GM18526 (cell line): ENCODE results near the gene PRKAG2.

Source experiments
- POLR2A ChIP-seq: IDR thresholded peaks from 3 replicates; pipeline ENCODE4 v1.6.1; 2011; ENCODE audit not compliant: insufficient read length; ENCODE audit errors: extremely low read depth

Gene PRKAG2

DNA sequence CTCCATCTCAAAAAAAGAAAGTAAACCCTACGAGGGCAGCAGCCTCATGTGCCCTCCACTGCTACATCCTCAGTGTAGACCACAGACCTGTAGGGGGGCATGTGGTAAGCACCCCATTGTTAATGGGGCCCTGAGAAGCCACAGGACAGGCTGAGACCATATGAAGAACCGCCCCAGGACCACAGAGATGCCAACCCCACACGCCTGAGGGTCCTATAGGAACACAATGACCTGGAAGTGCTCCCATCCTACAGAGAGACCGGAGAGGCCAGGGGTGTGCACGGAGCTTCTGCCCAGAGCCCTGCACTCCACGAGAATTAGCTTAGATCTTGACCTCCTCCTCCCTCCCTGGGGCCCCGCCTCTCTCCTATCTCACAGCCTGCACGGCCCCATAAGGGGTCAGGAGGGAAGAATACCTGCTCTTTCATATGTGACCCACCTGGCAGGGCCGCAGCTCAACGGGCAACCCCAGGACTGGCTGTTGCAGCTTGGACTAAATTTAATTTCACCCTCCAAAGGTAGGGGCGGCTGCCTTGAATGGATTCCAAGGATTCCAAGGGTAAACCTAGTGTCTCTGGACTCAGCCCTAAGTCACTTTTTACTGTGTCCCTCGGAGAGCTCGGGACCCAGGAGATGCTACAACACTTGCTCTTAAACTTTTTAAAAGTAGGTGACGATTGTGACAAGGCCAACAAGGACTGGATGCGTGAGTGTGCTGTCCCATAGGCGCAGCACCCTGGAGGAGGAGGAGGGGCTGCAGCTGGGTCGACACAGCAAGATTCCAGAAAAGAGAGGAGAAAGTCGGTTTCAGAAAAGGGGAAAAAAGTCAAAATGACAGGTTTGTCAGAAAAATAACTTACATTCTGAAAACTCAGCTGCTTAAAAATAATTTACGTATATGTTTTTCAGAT lies 24.2 kb downstream of the PRKAG2 start:
- TF ChIP-seq POLR2A = no peak

DNA sequence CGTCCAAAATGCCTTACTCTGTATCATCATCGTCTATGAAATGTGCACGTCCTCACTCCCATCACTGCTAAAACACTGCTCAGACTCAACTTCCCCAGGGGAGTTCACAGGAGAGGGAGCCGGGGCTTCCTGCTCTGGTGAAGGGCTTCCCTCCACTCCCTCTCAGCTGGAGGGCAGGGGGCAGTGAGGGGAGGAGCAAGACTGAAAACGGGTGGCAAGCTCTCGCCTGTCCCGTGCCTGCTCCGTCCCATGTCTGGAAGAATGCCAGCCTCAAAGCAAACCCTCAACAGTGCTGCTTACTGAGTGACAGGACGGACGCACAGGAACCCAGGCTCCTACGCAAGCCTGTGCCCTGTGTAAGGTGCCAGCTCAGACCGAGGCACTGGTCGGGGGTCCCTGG lies 25.1 kb downstream of the PRKAG2 start:
- no peak for TF ChIP-seq POLR2A

DNA sequence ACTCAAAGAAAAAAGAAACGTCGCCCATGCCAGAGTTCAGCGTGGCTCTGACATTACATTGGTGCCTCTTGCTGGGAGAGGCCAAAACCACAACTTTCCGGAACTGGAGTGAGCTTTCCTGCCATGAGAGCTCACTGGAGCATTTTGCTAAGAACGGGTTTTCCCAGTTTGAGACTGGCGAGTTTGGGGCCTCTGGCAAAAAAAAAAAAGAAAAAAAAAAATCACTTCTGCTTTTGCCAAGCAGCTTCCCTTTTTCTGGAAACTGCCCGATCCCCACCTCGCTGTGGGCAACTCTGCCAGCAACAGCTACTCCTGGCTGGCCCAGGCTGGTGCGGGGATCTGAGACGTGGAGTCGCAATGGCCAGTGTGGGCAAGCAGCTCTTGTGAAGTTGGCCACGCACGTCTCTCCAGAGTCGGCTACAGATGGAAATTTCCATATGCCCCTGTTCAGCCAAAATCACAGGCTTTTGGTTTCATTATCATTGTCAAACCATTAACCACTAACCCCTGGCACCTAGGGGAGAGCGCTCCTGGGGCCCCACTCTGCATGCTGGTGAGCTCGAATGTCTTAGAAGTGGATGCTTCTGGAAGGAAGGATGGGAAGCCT lies 25.7 kb downstream of the PRKAG2 start:
- TF ChIP-seq POLR2A = no peak

DNA sequence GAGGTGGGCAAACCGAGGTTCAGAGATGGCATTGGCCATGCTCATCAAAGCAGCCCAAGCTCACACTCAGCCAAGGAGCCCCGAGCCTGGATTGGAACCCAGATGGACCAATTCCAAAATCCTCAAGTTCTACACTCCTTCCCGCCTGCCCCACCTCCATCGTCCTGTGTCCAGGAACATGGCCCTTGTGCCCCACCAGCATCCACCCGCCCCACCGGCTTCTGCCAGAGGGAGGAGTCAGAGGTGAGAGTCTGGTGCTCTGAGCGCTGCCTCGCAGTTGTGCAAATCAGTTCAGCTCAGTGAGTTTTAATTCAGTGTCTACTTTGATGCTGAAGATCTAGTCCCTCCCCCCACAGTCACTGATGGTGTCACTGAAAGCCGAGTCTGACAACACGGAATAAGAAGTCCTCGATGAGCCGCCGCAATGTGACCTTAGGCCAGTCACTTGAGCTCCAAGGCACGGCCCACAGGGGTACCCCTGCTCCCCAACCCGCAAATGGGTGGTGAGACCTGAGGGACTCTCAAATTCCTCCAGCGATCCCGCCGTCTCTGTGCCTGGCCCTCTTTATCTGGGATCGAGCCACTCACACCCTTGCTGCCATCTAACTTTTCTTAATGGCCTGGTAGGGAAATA lies 26.3 kb downstream of the PRKAG2 start:
- no peak for TF ChIP-seq POLR2A

DNA sequence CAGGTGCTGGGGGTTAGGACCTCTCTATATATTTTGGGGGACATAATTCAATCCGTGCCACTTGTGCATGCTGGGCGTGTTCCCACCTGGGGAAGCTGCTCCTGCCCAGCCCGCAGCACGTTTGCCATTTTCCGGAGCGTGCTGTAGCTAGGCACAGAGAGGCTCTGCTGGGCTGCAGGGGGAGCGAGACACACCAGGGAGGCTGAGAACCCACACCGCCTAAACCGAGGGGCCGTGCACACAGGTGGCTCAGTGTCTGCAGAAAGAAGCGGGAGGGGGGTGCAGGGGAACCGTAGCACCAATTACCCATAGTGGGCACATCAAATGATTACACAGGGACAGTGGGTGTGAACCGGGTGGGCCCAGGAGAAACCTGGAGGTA lies 27.0 kb downstream of the PRKAG2 start:
- no peak for TF ChIP-seq POLR2A

DNA sequence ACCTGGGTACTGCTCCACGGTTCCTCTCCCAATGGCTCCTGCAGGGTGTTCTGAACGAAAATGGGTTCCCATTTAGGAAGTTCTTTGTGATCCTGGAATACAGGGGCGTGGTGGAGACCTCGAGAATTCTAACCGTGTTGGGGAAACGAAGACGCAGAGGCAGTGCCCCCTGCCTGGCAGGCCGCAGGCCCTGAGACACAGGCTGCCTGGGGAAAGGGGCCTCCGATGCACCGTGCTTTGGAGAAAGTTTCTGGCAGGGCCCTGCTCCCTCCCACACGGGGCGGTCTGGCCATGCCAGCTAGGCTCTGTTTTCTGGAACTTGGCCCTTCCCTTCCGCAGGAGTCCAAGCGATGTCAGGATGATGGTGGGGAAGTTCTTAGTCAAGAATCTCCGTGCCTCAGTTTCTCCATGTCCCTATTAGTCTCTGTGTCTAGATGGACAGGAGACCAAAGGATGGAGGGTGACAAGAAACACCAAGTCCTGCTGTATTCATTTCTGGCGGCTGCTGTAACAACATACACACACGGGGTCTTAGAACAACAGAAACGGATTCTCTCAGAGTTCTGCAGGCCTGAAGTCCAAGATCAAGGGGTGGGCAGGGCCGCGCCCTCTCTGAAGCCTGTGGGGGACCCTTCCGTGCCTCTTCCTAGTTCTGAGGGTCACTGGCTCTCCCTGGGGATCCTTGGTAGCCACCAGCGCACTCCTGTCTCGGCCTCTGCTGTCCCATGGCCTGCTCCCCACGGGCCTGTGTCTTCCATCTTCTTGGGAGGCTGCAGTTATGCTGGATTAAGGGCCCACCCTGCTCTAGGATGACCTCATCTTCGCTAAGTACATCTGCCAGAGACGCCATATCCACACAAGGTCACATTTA lies 27.7 kb downstream of the PRKAG2 start:
- TF ChIP-seq POLR2A = no peak

DNA sequence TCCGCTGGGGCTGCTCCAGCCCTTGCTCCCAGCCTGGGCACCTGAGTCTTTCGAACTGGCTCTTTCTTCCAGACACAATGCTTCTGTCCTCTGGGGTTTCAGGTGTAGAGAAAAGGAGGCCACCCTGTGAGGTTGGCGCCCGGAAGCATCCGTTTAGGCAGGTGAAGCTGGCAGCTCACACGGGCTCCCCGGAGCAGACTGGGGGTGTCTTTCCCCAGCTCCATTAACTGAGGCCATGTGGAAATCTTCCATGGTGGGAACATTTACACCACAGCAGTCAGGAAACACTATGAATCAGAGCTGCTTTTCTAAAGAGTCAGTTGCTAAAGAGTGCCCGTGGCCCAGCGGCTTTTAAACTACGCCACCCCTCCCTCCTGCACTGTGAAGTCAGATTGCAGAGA lies 29.2 kb downstream of the PRKAG2 start:
- TF ChIP-seq POLR2A = no peak

DNA sequence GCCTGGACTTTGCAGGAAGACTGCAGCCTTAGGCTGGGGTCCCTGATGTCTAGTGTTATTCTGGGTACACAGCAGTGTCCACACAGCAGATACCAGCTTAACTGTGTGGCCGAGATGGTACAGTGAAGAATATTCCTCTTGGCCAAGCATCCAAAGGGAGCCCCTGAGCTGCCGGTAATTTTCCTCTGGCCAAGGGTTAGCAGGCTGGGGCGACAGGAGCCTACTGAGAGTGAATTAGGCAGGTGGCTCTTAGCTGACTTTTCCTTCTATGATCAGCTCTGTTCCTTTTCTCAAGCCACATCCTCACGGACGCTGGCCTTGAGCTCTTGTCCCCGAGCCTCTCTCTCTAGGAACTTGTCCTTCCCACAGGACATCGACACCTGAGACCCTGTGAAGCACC lies 29.8 kb downstream of the PRKAG2 start:
- TF ChIP-seq POLR2A = no peak

DNA sequence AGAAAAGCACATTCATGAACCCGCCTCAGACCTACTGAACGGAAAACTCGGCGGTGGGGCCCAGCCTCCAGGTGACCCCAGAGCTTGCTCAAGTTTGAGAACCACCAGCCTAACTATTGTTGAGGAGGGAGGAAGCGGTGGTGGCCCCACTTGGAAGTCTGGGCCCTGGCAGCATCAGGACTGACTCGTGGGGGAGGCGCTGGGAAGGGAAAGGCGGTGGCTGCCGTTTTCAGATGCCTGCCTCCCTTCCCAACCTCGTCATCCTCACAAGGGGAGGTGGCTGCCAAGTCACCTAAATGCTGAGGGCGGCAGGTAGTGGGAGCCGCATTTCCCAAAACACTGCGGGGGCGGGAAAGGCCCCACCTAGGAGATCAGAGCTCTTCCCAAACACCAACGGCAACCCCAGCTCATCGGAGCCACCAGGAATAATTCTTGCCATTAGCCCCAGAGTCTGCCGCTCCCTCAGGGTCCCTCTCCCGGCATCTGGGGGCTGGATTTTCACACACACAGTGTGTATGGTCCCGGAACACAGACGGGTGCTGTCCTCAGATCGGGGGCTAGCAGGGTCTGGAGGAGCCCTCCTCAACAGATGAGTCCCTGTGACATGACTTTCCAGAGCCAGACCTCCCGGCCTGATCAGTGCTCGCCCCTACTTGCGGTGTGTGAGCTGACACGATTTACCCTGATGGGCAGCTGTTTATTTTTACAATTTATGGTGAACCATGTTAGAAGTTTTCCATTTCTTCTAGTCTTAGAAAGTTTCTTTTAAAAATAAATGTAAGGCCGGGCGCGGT lies 31.3 kb downstream of the PRKAG2 start:
- TF ChIP-seq POLR2A = no peak

DNA sequence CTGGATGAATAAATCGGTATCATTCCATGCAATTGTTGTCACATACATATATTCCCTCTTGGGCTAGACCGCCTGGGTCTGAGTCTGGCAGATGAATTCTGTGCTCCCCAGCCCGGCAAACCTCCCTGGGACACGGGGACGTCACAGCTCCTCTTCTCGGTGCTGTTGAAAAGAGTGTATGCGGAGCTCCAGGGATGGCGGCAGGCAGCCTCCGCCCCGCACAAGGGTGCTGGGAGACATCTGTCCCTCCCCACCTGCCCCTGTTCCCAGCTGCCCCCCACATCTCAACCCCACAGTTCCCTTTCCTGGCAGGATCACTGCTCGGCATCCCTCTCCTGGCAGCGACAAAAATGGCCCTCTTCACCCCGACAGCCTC lies 32.1 kb downstream of the PRKAG2 start:
- TF ChIP-seq POLR2A = no peak

DNA sequence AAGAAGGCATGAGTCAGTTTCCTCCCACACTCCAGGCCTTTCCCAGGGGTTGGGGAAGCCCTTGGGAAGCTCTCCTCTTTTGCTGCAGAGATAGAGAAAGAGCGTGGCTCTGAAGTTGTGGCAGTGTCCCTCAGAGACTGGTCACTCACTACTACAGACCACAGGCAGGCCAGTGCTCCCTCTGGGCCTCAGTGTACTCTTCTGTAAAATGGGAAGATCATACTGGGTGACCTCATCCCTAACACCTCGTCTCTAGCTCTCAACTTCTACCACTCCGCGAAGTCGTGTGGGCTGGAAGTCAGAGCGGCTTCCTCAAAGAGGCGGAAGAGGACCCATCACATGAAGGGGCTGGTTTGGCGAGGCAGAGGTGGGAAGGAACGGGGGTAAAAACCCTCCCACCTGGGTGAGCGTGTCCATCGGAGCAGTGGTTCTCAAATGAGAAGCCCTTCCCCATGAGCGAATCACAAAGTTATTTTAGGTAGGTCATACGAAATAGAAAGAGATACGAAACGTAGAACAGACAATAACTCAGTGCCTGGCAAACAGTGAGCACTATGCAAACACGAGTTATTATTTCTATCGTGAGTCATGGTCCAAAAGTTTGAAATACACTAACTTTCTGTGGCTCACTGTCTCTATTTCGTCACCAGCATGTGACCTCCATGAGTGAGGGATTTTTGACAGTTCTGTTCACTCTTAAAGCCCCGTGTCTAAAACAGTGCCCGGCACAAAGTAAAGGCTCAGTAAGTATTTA lies 32.7 kb downstream of the PRKAG2 start:
- no peak for TF ChIP-seq POLR2A

DNA sequence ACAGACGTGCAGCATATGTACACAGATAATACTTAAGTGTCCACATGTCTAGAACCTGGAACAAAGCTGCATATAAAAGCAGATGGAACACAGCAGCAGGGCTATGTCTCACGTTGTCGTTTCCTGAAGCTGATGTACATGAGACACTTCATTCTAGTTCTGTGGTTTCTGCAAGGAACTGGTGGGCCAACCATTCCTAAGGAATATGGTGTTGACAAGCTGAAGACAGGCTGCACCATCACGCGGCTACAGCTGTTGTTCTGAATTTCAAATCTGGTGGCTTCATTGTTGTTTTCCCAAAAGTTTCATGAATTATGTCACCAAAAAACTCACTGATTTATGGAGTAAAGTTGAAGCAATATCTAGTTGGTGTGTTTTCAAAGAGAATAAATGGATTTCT lies 33.7 kb downstream of the PRKAG2 start:
- no peak for TF ChIP-seq POLR2A

DNA sequence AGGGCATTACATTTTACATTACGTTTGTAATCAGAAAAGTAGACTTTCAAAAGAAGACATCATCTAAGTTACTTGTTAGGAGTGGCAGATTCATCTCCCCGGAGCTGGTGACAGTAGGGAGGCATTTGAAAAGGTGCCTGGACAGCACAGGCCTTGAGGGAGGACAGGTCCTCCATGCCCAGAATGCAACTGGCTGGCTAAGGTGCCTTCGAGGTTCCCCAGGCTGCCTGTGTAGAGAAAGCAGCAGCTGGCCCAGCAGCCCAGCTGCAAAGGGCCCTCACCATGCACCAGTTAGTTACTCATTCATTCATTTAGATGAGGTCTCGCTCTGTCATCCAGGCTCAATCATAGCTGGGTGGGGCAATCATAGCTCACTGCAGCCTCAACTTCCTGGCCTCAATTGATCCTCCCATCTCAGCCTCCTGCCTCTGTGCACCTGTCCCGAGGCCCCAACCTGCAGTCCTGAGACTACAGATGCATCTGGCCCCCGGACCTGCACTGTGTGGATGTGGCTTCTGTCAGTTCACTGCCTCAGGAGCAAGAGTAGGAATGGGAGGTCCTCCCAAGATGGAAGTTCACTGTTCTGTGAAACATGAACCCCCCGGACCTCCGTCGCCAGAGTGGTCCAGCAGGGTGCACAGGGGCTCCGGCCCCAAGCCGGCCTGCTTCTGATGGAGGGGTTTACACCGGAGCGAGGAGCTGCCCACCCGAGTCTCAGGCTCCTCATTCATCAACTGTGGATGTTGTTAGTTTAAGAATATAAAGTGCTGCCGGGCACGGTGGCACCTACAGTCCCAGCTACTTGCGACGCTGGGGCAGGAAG lies 36.6 kb downstream of the PRKAG2 start:
- TF ChIP-seq POLR2A = no peak
